NCI-H69 (cell line): ENCODE results near the gene TBC1D5.
"Not testable (repeated sequence)": the region's sequence is repeated elsewhere in the genome, so short reads cannot be mapped to it uniquely, and the experiment has no call there.

Source experiments
- DNase-seq: peaks from one replicate; lab custom pipeline; 2025; lab: John Stamatoyannopoulos, UW

TBC1D5 gene

GRCh38 chr3:17138246-17139039 lies 604.0 kb downstream of the TBC1D5 start:
- no peak for DNase-seq

GRCh38 chr3:17137321-17137826 lies 605.1 kb downstream of the TBC1D5 start:
- DNase-seq = peak; percentile 1

- DNase-seq = peak; percentile 81
Measured at GRCh38 chr3:17136136-17136721, 606.2 kb downstream of the TBC1D5 start.

- peak; percentile 74 for DNase-seq
Measured at GRCh38 chr3:17135696-17136095, 606.7 kb downstream of the TBC1D5 start.

- no peak for DNase-seq
Measured at GRCh38 chr3:17133632-17134545, 608.5 kb downstream of the TBC1D5 start.

GRCh38 chr3:17132286-17133115 lies 609.9 kb downstream of the TBC1D5 start:
- DNase-seq = no peak

- DNase-seq = no peak
Measured at GRCh38 chr3:17130956-17131355, 611.5 kb downstream of the TBC1D5 start.

GRCh38 chr3:17129556-17129955 lies 612.9 kb downstream of the TBC1D5 start:
- no peak for DNase-seq

- DNase-seq = not testable (repeated sequence)
Measured at GRCh38 chr3:17128671-17129070, 613.8 kb downstream of the TBC1D5 start.

GRCh38 chr3:17125738-17126442 lies 616.5 kb downstream of the TBC1D5 start:
- no peak for DNase-seq

GRCh38 chr3:17122758-17123157 lies 619.7 kb downstream of the TBC1D5 start:
- DNase-seq = no peak

GRCh38 chr3:17121336-17121735 lies 621.1 kb downstream of the TBC1D5 start:
- DNase-seq = no peak

- no peak for DNase-seq
Measured at GRCh38 chr3:17120115-17120514, 622.3 kb downstream of the TBC1D5 start.

GRCh38 chr3:17119201-17120072 lies 623.0 kb downstream of the TBC1D5 start:
- no peak for DNase-seq

GRCh38 chr3:17118771-17119170 lies 623.7 kb downstream of the TBC1D5 start:
- no peak for DNase-seq

GRCh38 chr3:17116007-17116600 lies 626.3 kb downstream of the TBC1D5 start:
- DNase-seq = no peak

- DNase-seq = no peak
Measured at GRCh38 chr3:17115186-17115585, 627.2 kb downstream of the TBC1D5 start.

- no peak for DNase-seq
Measured at GRCh38 chr3:17111586-17111985, 630.8 kb downstream of the TBC1D5 start.

- DNase-seq = no peak
Measured at GRCh38 chr3:17110660-17111396, 631.6 kb downstream of the TBC1D5 start.
